HCT116 (cell line): Measurements from ENCODE around the gene SLC23A3. TPM values are rescaled to one million over a fixed set of nuclear protein-coding genes. Genes with fewer than 3 reads are reported as not detected.

Experiments used
- ATAC-seq: fragments of 200-7000 bp; cut with Tn5 transposase; 2 replicates; pipeline ENCODE4 v1.9.1; 2020; ENCODE audit warnings: mild to moderate bottlenecking, moderate library complexity
- BruUV-seq: library from RNA; stranded (reverse); fragments of 400-500 nt; replicated peaks from 2 replicates; lab custom pipeline; 2021; lab: Mats Ljungman, UMichigan
- CTCF ChIA-PET: fragments of 300-600 bp; sonication (Branson Sonifier 250); formaldehyde crosslinking; loops from one replicate; lab custom pipeline; 2021; ENCODE audit warnings: antibody characterized with exemption; lab: Charles Lee
- POLR2A ChIA-PET: fragments of 300-600, 350-600 bp; sonication (Branson Sonifier 250); formaldehyde crosslinking; loops from one replicate; lab custom pipeline; 2021; ENCODE audit warnings: antibody characterized with exemption; lab: Charles Lee
- RAD21 ChIA-PET, 2 experiments: fragments of 300-600 bp; sonication (Branson Sonifier 250); formaldehyde crosslinking; loops; one replicate each; lab custom pipeline; 2023; ENCODE audit warnings: low total read pairs in 2 of 2; ENCODE audit not compliant: uncharacterized antibody in 2 of 2, unreplicated experiment in 2 of 2, low non-redundant PET in 1 of 2; lab: Charles Lee
- DNase-seq: peaks from one replicate; pipeline ENCODE4 v3.0.0-alpha.2; 2010; ENCODE audit warnings: low read depth, low spot score
- H2AFZ ChIP-seq: fragments of 200-600 bp; shearing (Covaris generic), sonication (generic); 2 replicates; pipeline ENCODE4 v1.6.1; 2017; ENCODE audit warnings: low read depth, mixed run types, mixed read lengths, antibody characterized with exemption, low read length; ENCODE audit not compliant: poor library complexity, severe bottlenecking
- H3K27ac ChIP-seq: 2 replicates; pipeline ENCODE4 v1.5.1; 2012; ENCODE audit warnings: low read depth, low read length
- H3K27me3 ChIP-seq: fragments of 200-600 bp; sonication (generic); 2 replicates; pipeline ENCODE4 v1.6.1; 2016; ENCODE audit warnings: mixed run types, low read length, mixed read lengths; ENCODE audit not compliant: insufficient read depth
- H3K36me3 ChIP-seq, 2 experiments: fragments of 200-500 bp in 1 of 2; fragments of 200-600 bp in 1 of 2; sonication (Bioruptor generic) in 1 of 2; sonication (generic) in 1 of 2; 2 replicates each; pipeline versions ENCODE4 v1.5.1 to v1.6.1; 2014 to 2016; ENCODE audit warnings: low read length in 2 of 2, inconsistent platforms in 1 of 2, mixed read lengths in 1 of 2, mixed run types in 1 of 2; ENCODE audit not compliant: insufficient read depth in 2 of 2, control insufficient read depth in 1 of 2
- H3K4me1 ChIP-seq, 2 experiments: fragments of 200-600 bp in 1 of 2; sonication (generic) in 1 of 2; 2 replicates each; pipeline versions ENCODE4 v1.5.1 to v1.6.1; 2012 to 2017; ENCODE audit warnings: low read length in 2 of 2, inconsistent platforms in 1 of 2, mild to moderate bottlenecking in 1 of 2, mixed read lengths in 1 of 2, mixed run types in 1 of 2, moderate library complexity in 1 of 2; ENCODE audit not compliant: insufficient read depth in 2 of 2, control insufficient read depth in 1 of 2
- H3K4me2 ChIP-seq: fragments of 200-600 bp; sonication (generic); 2 replicates; pipeline ENCODE4 v1.6.1; 2017; ENCODE audit warnings: mixed run types, low read length, mixed read lengths
- H3K4me3 ChIP-seq, 2 experiments: fragments of 200-600 bp in 1 of 2; sonication (generic) in 1 of 2; replicated peaks in 1 of 2; 2 replicates each; pipeline ENCODE4 v1.5.1; 2011 to 2016; ENCODE audit warnings: low read length in 2 of 2, control low read depth in 1 of 2, low read depth in 1 of 2, mild to moderate bottlenecking in 1 of 2, mixed read lengths in 1 of 2, mixed run types in 1 of 2
- H3K79me2 ChIP-seq: fragments of 200-600 bp; sonication (generic); 2 replicates; pipeline ENCODE4 v1.6.1; 2017; ENCODE audit warnings: mild to moderate bottlenecking, mixed run types, low read length, moderate library complexity, mixed read lengths; ENCODE audit not compliant: insufficient read depth
- H3K9ac ChIP-seq: fragments of 200-600 bp; sonication (generic); 2 replicates; pipeline ENCODE4 v1.6.1; 2016; ENCODE audit warnings: low read length, mixed read lengths
- H3K9me2 ChIP-seq: fragments of 200-600 bp; sonication (generic), shearing (Covaris generic); 2 replicates; pipeline ENCODE4 v1.6.1; 2017; ENCODE audit warnings: mixed run types, mild to moderate bottlenecking, moderate library complexity; ENCODE audit not compliant: insufficient read depth
- H3K9me3 ChIP-seq, 2 experiments: fragments of 200-500 bp in 1 of 2; fragments of 200-600 bp in 1 of 2; sonication (Bioruptor generic) in 1 of 2; sonication (generic) in 1 of 2; 2 replicates each; pipeline ENCODE4 v1.6.1; 2014 to 2017; ENCODE audit warnings: low read length in 2 of 2, mixed read lengths in 2 of 2, inconsistent platforms in 1 of 2, low read depth in 1 of 2, mild to moderate bottlenecking in 1 of 2, mixed run types in 1 of 2, moderate library complexity in 1 of 2; ENCODE audit not compliant: control insufficient read depth in 1 of 2, insufficient read depth in 1 of 2
- H4K20me1 ChIP-seq: fragments of 200-600 bp; sonication (generic), shearing (Covaris generic); 2 replicates; pipeline ENCODE4 v1.6.1; 2017; ENCODE audit warnings: mixed run types, mild to moderate bottlenecking, moderate library complexity; ENCODE audit not compliant: insufficient read depth
- CBX3 ChIP-seq: IDR thresholded peaks from 2 replicates; pipeline ENCODE4 v1.6.1; 2012; ENCODE audit warnings: low read depth
- CEBPB ChIP-seq: IDR thresholded peaks from 2 replicates; pipeline ENCODE4 v1.6.1; 2012; ENCODE audit warnings: low read depth
- EGR1 ChIP-seq: IDR thresholded peaks from 2 replicates; pipeline ENCODE4 v1.6.1; 2012; ENCODE audit warnings: low read depth
- ELF1 ChIP-seq: IDR thresholded peaks from 2 replicates; pipeline ENCODE4 v1.6.1; 2012; ENCODE audit warnings: low read depth, borderline replicate concordance
- EZH2 ChIP-seq: fragments of 200-600 bp; sonication (generic); IDR thresholded peaks from 2 replicates; pipeline ENCODE4 v1.6.1; 2017; ENCODE audit warnings: antibody characterized with exemption, mixed run types
- FOSL1 ChIP-seq: IDR thresholded peaks from 2 replicates; pipeline ENCODE4 v1.6.1; 2012; ENCODE audit warnings: low read depth
- JUND ChIP-seq: IDR thresholded peaks from 2 replicates; pipeline ENCODE4 v1.6.1; 2012
- MAX ChIP-seq: IDR thresholded peaks from 2 replicates; pipeline ENCODE4 v1.6.1; 2012
- POLR2A ChIP-seq: IDR thresholded peaks from 2 replicates; pipeline ENCODE4 v1.7.0; 2011; ENCODE audit warnings: borderline replicate concordance; ENCODE audit not compliant: insufficient read depth, insufficient read length; ENCODE audit errors: extremely low read depth
- POLR2AphosphoS5 ChIP-seq: IDR thresholded peaks from 2 replicates; pipeline ENCODE4 v1.6.1; 2011; ENCODE audit warnings: mild to moderate bottlenecking, low read depth, low read length, moderate library complexity
- SIN3A ChIP-seq: IDR thresholded peaks from 2 replicates; pipeline ENCODE4 v1.6.1; 2012; ENCODE audit warnings: low read depth
- SP1 ChIP-seq: IDR thresholded peaks from 2 replicates; pipeline ENCODE4 v1.6.1; 2012; ENCODE audit warnings: low read depth
- SRF ChIP-seq: IDR thresholded peaks from 2 replicates; pipeline ENCODE4 v1.6.1; 2012; ENCODE audit warnings: low read depth
- TCF7L2 ChIP-seq: IDR thresholded peaks from 2 replicates; pipeline ENCODE4 v1.7.0; 2011; ENCODE audit warnings: borderline replicate concordance, inconsistent platforms; ENCODE audit not compliant: insufficient read depth, insufficient read length; ENCODE audit errors: extremely low read depth
- ZBTB33 ChIP-seq: IDR thresholded peaks from 2 replicates; pipeline ENCODE4 v1.6.1; 2011; ENCODE audit warnings: mild to moderate bottlenecking, low read length, moderate library complexity; ENCODE audit not compliant: insufficient replicate concordance; ENCODE audit errors: extremely low read depth
- ZFX ChIP-seq: fragments of 450-650 bp; IDR thresholded peaks from 2 replicates; pipeline ENCODE4 v1.6.1; 2017
- ZNF274 ChIP-seq: fragments of 200-500 bp; sonication (Bioruptor generic); IDR thresholded peaks from 2 replicates; pipeline ENCODE4 v1.6.1; 2014; ENCODE audit warnings: mild to moderate bottlenecking, low read depth, low read length, inconsistent platforms
- intact Hi-C: fragments of 100-400 bp; cut with micrococcal nuclease; formaldehyde crosslinking; loops from 2 replicates; pipeline ENCODE4 v1.10.0; 2022
- total RNA-seq: library from RNA; stranded (reverse); gene quantifications from one replicate; pipeline ENCODE4 v1.2.1, GENCODE V29; 2021; ENCODE audit not compliant: unreplicated experiment
- TF ChIP-seq, protein P1 (sequence below): IDR thresholded peaks from 2 replicates; pipeline ENCODE4 v1.6.1; 2012
- TF ChIP-seq, protein P2 (sequence below): IDR thresholded peaks from 2 replicates; pipeline ENCODE4 v1.6.1; 2012; ENCODE audit warnings: low read depth

SLC23A3 gene
- total RNA-seq, 1 experiment from 2014 or later: 4.8 TPM

DNA sequence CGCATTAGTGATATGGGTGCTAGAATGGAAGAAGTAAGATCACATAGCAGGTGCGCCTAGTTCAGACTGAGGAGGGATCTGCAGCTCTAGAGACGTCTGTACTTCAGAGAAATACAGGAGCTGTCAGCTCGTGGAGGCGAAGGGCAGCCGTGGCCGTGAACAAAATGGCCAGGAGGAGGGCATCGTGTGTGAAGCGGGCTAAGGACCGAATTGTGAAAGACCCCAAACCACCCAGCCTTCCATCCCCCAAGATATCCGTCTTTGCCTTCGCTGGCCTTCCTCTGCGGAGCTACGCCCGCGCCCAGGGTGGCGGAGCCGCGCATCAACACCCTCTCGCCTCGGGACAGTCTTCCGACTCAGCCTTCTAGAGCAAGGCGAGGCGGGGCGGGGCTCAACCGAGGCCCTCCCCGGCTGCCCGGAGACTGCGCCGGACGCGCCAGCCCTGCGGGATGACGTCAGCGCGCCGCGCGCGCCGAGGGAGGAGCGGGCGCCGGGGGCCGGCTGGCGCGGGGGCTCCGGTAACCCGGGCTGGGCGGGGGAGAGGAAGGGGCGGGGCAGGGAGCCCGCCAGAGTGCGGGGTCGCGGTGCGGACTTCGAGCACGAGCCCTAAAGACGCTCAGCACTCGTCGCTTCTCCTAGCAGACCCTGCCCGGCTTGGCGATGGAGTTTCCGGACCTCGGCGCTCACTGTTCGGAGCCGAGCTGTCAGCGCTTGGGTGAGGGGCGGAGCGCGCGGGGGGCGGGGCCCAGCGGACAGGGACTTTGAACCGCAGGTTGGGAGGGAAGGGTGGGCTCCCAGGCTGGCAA lies 36.7 kb upstream of the SLC23A3 start, which contains the start of gene ZFAND2B (continued):
- TF ChIP-seq EZH2 (no peak), SRF (no peak), FOSL1 (no peak), ELF1 (no peak), SIN3A (peak; percentile 93), POLR2AphosphoS5 (peak; percentile 99), POLR2A (peak; percentile 94), SP1 (peak; percentile 50), EGR1 (no peak), ZNF274 (no peak), CEBPB (no peak)
- TF ChIP-seq, protein P1, sequence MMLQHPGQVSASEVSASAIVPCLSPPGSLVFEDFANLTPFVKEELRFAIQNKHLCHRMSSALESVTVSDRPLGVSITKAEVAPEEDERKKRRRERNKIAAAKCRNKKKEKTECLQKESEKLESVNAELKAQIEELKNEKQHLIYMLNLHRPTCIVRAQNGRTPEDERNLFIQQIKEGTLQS: no peak

GRCh38 chr2:219205981-219206327 lies 36.1 kb upstream of the SLC23A3 start:
- Histone ChIP-seq H3K4me2 (peak overlapping the region; percentile 94), H3K36me3 (peaks cover 10 to 13% of the 10 kb centered on the region in 2 experiments; a peak in 3 of 4 replicates), H3K9me3 (peaks cover 0 to 9% of the 10 kb centered on the region in 2 experiments; a peak in 2 of 4 replicates), H3K79me2 (no peaks in the 10 kb centered on the region), H3K27me3 (no peaks in the 10 kb centered on the region), H4K20me1 (no peaks in the 10 kb centered on the region), H2AFZ (no peak overlapping the region), H3K4me3 (peak overlapping the region; percentile 67), H3K9ac (peak overlapping the region; percentile 77), H3K4me1 (peaks cover 11 to 17% of the 10 kb centered on the region in 2 experiments), H3K9me2 (no peaks in the 10 kb centered on the region), H3K27ac (peak overlapping the region; percentile 68)
- ChIA-PET RAD21 (no interaction called here), POLR2A (interaction anchor here (1.0 to 2.2 kb wide), 5 partner anchors 9 to 43 kb away, joined by 3 to 18 read pairs (median 5); partner anchors contain the start of gene CNPPD1), CTCF (interaction anchor here (1.1 to 1.7 kb wide), 3 partner anchors 9 to 89 kb away, joined by 3 to 6 read pairs (median 5); no protein-coding TSS in a partner anchor)
- DNase-seq (no peak), ATAC-seq (no peak; the same call in 1 of the 2 replicates)
- intact Hi-C loops: loop anchor here (2.0 kb wide), 1 partner anchor 29 kb away; the partner anchor contains the start of gene CNPPD1
- BruUV-seq: no TSS peak
- TF ChIP-seq MAX: no peak
- TF ChIP-seq POLR2A: no peak
- TF ChIP-seq ZFX: no peak
- TF ChIP-seq, protein P2, sequence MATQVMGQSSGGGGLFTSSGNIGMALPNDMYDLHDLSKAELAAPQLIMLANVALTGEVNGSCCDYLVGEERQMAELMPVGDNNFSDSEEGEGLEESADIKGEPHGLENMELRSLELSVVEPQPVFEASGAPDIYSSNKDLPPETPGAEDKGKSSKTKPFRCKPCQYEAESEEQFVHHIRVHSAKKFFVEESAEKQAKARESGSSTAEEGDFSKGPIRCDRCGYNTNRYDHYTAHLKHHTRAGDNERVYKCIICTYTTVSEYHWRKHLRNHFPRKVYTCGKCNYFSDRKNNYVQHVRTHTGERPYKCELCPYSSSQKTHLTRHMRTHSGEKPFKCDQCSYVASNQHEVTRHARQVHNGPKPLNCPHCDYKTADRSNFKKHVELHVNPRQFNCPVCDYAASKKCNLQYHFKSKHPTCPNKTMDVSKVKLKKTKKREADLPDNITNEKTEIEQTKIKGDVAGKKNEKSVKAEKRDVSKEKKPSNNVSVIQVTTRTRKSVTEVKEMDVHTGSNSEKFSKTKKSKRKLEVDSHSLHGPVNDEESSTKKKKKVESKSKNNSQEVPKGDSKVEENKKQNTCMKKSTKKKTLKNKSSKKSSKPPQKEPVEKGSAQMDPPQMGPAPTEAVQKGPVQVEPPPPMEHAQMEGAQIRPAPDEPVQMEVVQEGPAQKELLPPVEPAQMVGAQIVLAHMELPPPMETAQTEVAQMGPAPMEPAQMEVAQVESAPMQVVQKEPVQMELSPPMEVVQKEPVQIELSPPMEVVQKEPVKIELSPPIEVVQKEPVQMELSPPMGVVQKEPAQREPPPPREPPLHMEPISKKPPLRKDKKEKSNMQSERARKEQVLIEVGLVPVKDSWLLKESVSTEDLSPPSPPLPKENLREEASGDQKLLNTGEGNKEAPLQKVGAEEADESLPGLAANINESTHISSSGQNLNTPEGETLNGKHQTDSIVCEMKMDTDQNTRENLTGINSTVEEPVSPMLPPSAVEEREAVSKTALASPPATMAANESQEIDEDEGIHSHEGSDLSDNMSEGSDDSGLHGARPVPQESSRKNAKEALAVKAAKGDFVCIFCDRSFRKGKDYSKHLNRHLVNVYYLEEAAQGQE: no peak
- TF ChIP-seq, protein P1: no peak
- no peak for TF ChIP-seq CBX3
- TF ChIP-seq EZH2: no peak
- no peak for TF ChIP-seq TCF7L2
- TF ChIP-seq ZBTB33: no peak
- no peak for TF ChIP-seq JUND
